Liver (tissue), 9 donors: ENCODE results near the gene TTC5. TPM values are rescaled to one million over a fixed set of nuclear protein-coding genes. Genes with fewer than 3 reads are reported as not detected.
"Not testable (repeated sequence)": the region's sequence is repeated elsewhere in the genome, so short reads cannot be mapped to it uniquely, and the experiment has no call there.

Source experiments
- DNase-seq: peaks from one replicate; pipeline ENCODE4 v3.0.0-alpha.2; 2017; ENCODE audit warnings: low spot score
- H3K27ac ChIP-seq, 2 donors: one replicate each; pipeline ENCODE4 v1.7.0; 2013; ENCODE audit warnings: inconsistent platforms in 2 of 2, low read length in 2 of 2, control low read depth in 1 of 2, low read depth in 1 of 2, mild to moderate bottlenecking in 1 of 2
- H3K27me3 ChIP-seq, 4 donors: one replicate each; pipeline versions ENCODE4 v1.6.1 to v1.7.0; 2013; ENCODE audit warnings: low read length in 3 of 4, inconsistent platforms in 1 of 4, mild to moderate bottlenecking in 1 of 4, moderate library complexity in 1 of 4; ENCODE audit not compliant: control insufficient read depth in 4 of 4, insufficient read depth in 4 of 4
- H3K36me3 ChIP-seq, 4 donors: one replicate each; pipeline versions ENCODE4 v1.6.1 to v1.7.0; 2013; ENCODE audit warnings: low read length in 3 of 4, mild to moderate bottlenecking in 3 of 4, low read depth in 1 of 4, moderate library complexity in 1 of 4; ENCODE audit not compliant: control insufficient read depth in 4 of 4, insufficient read depth in 3 of 4
- H3K4me1 ChIP-seq, 4 donors: one replicate each; pipeline versions ENCODE4 v1.6.1 to v1.7.0; 2013; ENCODE audit warnings: low read length in 3 of 4, mild to moderate bottlenecking in 3 of 4, moderate library complexity in 1 of 4; ENCODE audit not compliant: control insufficient read depth in 4 of 4, insufficient read depth in 4 of 4
- H3K4me3 ChIP-seq, 3 donors: one replicate each; pipeline versions ENCODE4 v1.6.1 to v1.7.0; 2013; ENCODE audit warnings: low read length in 3 of 3, control low read depth in 1 of 3, low read depth in 1 of 3, mild to moderate bottlenecking in 1 of 3
- H3K9ac ChIP-seq, 2 donors: one replicate each; pipeline ENCODE4 v1.7.0; 2013; ENCODE audit warnings: low read length in 2 of 2, mild to moderate bottlenecking in 2 of 2, moderate library complexity in 2 of 2, control low read depth in 1 of 2, low read depth in 1 of 2
- H3K9me3 ChIP-seq, 4 donors: one replicate each; pipeline versions ENCODE4 v1.6.1 to v1.7.0; 2013; ENCODE audit warnings: low read length in 3 of 4; ENCODE audit not compliant: control insufficient read depth in 4 of 4
- ATF3 ChIP-seq: IDR thresholded peaks from 2 replicates; pipeline ENCODE4 v1.6.1; 2016; ENCODE audit warnings: antibody characterized with exemption
- EGR1 ChIP-seq, 2 donors: IDR thresholded peaks; 2 replicates each; pipeline ENCODE4 v1.6.1; 2016 to 2018; ENCODE audit warnings: antibody characterized with exemption in 2 of 2, low read depth in 2 of 2
- FOXA2 ChIP-seq: IDR thresholded peaks from 2 replicates; pipeline ENCODE4 v1.6.1; 2016; ENCODE audit warnings: antibody characterized with exemption
- HNF4G ChIP-seq: IDR thresholded peaks from 2 replicates; pipeline ENCODE4 v1.6.1; 2016; ENCODE audit warnings: antibody characterized with exemption
- MAX ChIP-seq: IDR thresholded peaks from 2 replicates; pipeline ENCODE4 v1.6.1; 2016; ENCODE audit warnings: antibody characterized with exemption
- NR2F2 ChIP-seq: IDR thresholded peaks from 2 replicates; pipeline ENCODE4 v1.6.1; 2016; ENCODE audit warnings: antibody characterized with exemption
- REST ChIP-seq: IDR thresholded peaks from 2 replicates; pipeline ENCODE4 v1.6.1; 2016; ENCODE audit warnings: antibody characterized with exemption, mild to moderate bottlenecking
- RXRA ChIP-seq, 2 donors: IDR thresholded peaks; 2 replicates each; pipeline ENCODE4 v1.6.1; 2017 to 2018; ENCODE audit warnings: antibody characterized with exemption in 2 of 2, mild to moderate bottlenecking in 1 of 2
- SP1 ChIP-seq: IDR thresholded peaks from 2 replicates; pipeline ENCODE4 v1.6.1; 2018; ENCODE audit warnings: antibody characterized with exemption, mild to moderate bottlenecking
- TAF1 ChIP-seq: conservative IDR thresholded peaks from 2 replicates; pipeline ENCODE4 v1.6.1; 2016; ENCODE audit warnings: antibody characterized with exemption, mild to moderate bottlenecking
- YY1 ChIP-seq: IDR thresholded peaks from 2 replicates; pipeline ENCODE4 v1.6.1; 2016; ENCODE audit warnings: antibody characterized with exemption, mild to moderate bottlenecking
- ZBTB33 ChIP-seq: IDR thresholded peaks from 2 replicates; pipeline ENCODE4 v1.6.1; 2016; ENCODE audit warnings: antibody characterized with exemption
- WGBS: extraction: QIAGEN DNeasy Blood & Tissue Kit; methylation state at CpG from one replicate; pipeline ENCODE4 v1.1.7; 2013; 5-methylcytosine and 5-hydroxymethylcytosine counted together
- polyA plus RNA-seq, 2 donors: library from polyadenylated mRNA; stranded (reverse) in 1 of 2; unstranded in 1 of 2; fragments of 200-250 nt in 1 of 2; fragments of >200 nt in 1 of 2; fragmentation: Nextera tagmentation in 1 of 2; extraction: Ambion mirVana in 1 of 2; gene quantifications; one replicate each; pipeline versions ENCODE4 v1.2.1 to v1.2.3, GENCODE V29; 2013 to 2015
- total RNA-seq, 2 donors: library from RNA; depleted of rRNA; stranded (reverse); fragments of >200 nt; gene quantifications; one replicate each; pipeline ENCODE4 v1.2.3, GENCODE V29; 2014
- donor health status: healthy.
- donor health status: healthy.
- donor health status: healthy.
- donor health status: healthy.
- donor health status: healthy.

TTC5 gene
- total and polyA plus RNA-seq, 4 donors: 2.5 to 8.3 (median 4.2) TPM

- no peak for TF ChIP-seq REST
- no peak for TF ChIP-seq NR2F2
Measured at GRCh38 chr14:20302042-20302755, 3.6 kb downstream of the TTC5 start (continued).

GRCh38 chr14:20295067-20295466 lies 10.7 kb downstream of the TTC5 start:
- no peaks in the 10 kb centered on the region for H3K4me1 ChIP-seq
- no peaks in the 10 kb centered on the region for H3K27me3 ChIP-seq
- no peak overlapping the region for H3K9ac ChIP-seq
- no peak for TF ChIP-seq EGR1 (IDR thresholded peaks at IDR 0.05; ENCODE audit: low read depth in 2 of 2)
- no peak for TF ChIP-seq FOXA2
- no peak for TF ChIP-seq TAF1
- TF ChIP-seq NR2F2: no peak
- TF ChIP-seq RXRA (IDR thresholded peaks at IDR 0.05): no peak
- no peak for TF ChIP-seq ATF3
- no peak for TF ChIP-seq ZBTB33
- H3K9me3 ChIP-seq: no peaks in the 10 kb centered on the region
- H3K36me3 ChIP-seq: peaks cover 9 to 85% (median 61%) of the 10 kb centered on the region in 4 donors
- no peak overlapping the region for H3K27ac ChIP-seq
- no peak for DNase-seq
- H3K4me3 ChIP-seq: no peak overlapping the region
- 83% methylated on average over 4 of the region's 4 CpGs for WGBS

GRCh38 chr14:20294636-20295035 lies 11.1 kb downstream of the TTC5 start:
- Histone ChIP-seq H3K4me3 (no peak overlapping the region), H3K9me3 (no peaks in the 10 kb centered on the region), H3K9ac (no peak overlapping the region), H3K36me3 (peaks cover 8 to 87% (median 63%) of the 10 kb centered on the region in 4 donors), H3K27ac (no peak overlapping the region), H3K4me1 (no peaks in the 10 kb centered on the region), H3K27me3 (no peaks in the 10 kb centered on the region)
- no peak for TF ChIP-seq RXRA (IDR thresholded peaks at IDR 0.05)
- TF ChIP-seq YY1: no peak
- no peak for TF ChIP-seq EGR1 (IDR thresholded peaks at IDR 0.05; ENCODE audit: low read depth in 2 of 2)
- no peak for TF ChIP-seq ZBTB33
- no peak for TF ChIP-seq HNF4G
- no peak for TF ChIP-seq MAX
- no peak for TF ChIP-seq SP1
- WGBS: 91% methylated on average over 2 of the region's 2 CpGs
- DNase-seq: no peak

- WGBS: 100% methylated on average over 1 of the region's 1 CpG
- not testable (repeated sequence) for H3K27ac ChIP-seq, H3K27me3 ChIP-seq, H3K4me3 ChIP-seq, H3K9ac ChIP-seq, H3K9me3 ChIP-seq, H3K36me3 ChIP-seq, H3K4me1 ChIP-seq, DNase-seq
Measured at GRCh38 chr14:20281998-20282397, 23.8 kb downstream of the TTC5 start.

GRCh38 chr14:20280265-20280664 lies 25.5 kb downstream of the TTC5 start:
- not testable (repeated sequence) for H3K4me3 ChIP-seq, H3K4me1 ChIP-seq, H3K9ac ChIP-seq, DNase-seq, H3K27ac ChIP-seq, H3K9me3 ChIP-seq, H3K27me3 ChIP-seq, H3K36me3 ChIP-seq
- WGBS: 95% methylated on average over 7 of the region's 7 CpGs
